SU-DHL-6 (cell line): ENCODE results near the gene HMGB1.

Experiments used
- H2AFZ ChIP-seq: fragments of 200-600 bp; sonication (generic); 2 replicates; pipeline ENCODE4 v1.6.1; 2014; ENCODE audit warnings: low read depth, mild to moderate bottlenecking, moderate library complexity, mixed read lengths, antibody characterized with exemption, low read length; ENCODE audit not compliant: severe bottlenecking
- H3F3A ChIP-seq: fragments of 200-600 bp; shearing (Covaris generic); 2 replicates; pipeline ENCODE4 v1.6.0; 2016; ENCODE audit warnings: antibody characterized with exemption, mild to moderate bottlenecking; ENCODE audit not compliant: insufficient read depth
- H3K27ac ChIP-seq: fragments of 200-600 bp; sonication (generic); 2 replicates; pipeline ENCODE4 v1.5.1; 2016; ENCODE audit warnings: low read depth, mild to moderate bottlenecking, low read length, moderate library complexity, mixed read lengths
- H3K27me3 ChIP-seq: fragments of 200-600 bp; sonication (generic), shearing (Covaris generic); 2 replicates; pipeline ENCODE4 v1.6.0; 2014; ENCODE audit warnings: mild to moderate bottlenecking, low read length
- H3K36me3 ChIP-seq: fragments of 200-600 bp; sonication (generic); 2 replicates; pipeline ENCODE4 v1.6.1; 2014; ENCODE audit warnings: mild to moderate bottlenecking, low read length, mixed read lengths
- H3K4me2 ChIP-seq: fragments of 300-600, 200-600 bp; shearing (Covaris generic), sonication (generic); 2 replicates; pipeline ENCODE4 v1.6.0; 2014; ENCODE audit warnings: low read length, low read depth, mild to moderate bottlenecking; ENCODE audit not compliant: poor library complexity, severe bottlenecking
- H3K4me3 ChIP-seq: fragments of 200-600 bp; sonication (generic); 2 replicates; pipeline ENCODE4 v1.5.1; 2014; ENCODE audit warnings: antibody characterized with exemption, low read length, mild to moderate bottlenecking, mixed read lengths; ENCODE audit not compliant: insufficient read depth, poor library complexity, severe bottlenecking
- H3K79me2 ChIP-seq: fragments of 200-600 bp; sonication (generic); 2 replicates; pipeline ENCODE4 v1.6.1; 2014; ENCODE audit warnings: mild to moderate bottlenecking, low read length, moderate library complexity; ENCODE audit not compliant: insufficient read depth
- H3K9ac ChIP-seq: fragments of 200-600 bp; sonication (generic); 2 replicates; pipeline ENCODE4 v1.7.0; 2014; ENCODE audit warnings: mild to moderate bottlenecking, low read length
- H3K9me2 ChIP-seq: fragments of 200-600 bp; sonication (generic); replicated peaks from 2 replicates; pipeline ENCODE4 v1.6.1; 2014; ENCODE audit warnings: low read length; ENCODE audit not compliant: insufficient read depth
- H3K9me3 ChIP-seq: fragments of 200-600 bp; sonication (generic); 2 replicates; pipeline ENCODE4 v1.6.1; 2014; ENCODE audit warnings: low read length, mixed read lengths; ENCODE audit not compliant: insufficient read depth
- H4K20me1 ChIP-seq: fragments of 200-600 bp; sonication (generic); 2 replicates; pipeline ENCODE4 v1.6.1; 2014; ENCODE audit warnings: low read depth, mild to moderate bottlenecking, antibody characterized with exemption, low read length, moderate library complexity, mixed read lengths
- CTCF ChIP-seq: fragments of 200-600 bp; sonication (generic); IDR thresholded peaks from one replicate; pipeline ENCODE4 v1.5.1; 2017; ENCODE audit warnings: antibody characterized with exemption, mild to moderate bottlenecking, low read length, moderate library complexity; ENCODE audit not compliant: insufficient read depth, poor library complexity, severe bottlenecking
- EZH2phosphoT487 ChIP-seq: fragments of 200-600 bp; sonication (generic), shearing (Covaris generic); conservative IDR thresholded peaks from 2 replicates; pipeline ENCODE4 v1.6.1; 2018; ENCODE audit warnings: mild to moderate bottlenecking, antibody characterized with exemption, low read length, moderate library complexity, mixed read lengths

Gene HMGB1

GRCh38 chr13:30418717-30419459 is 46.8 kb downstream of the HMGB1 start:
- no peaks in the 10 kb centered on the region for H4K20me1 ChIP-seq
- no peak overlapping the region for H2AFZ ChIP-seq
- H3K9me2 ChIP-seq: no peaks in the 10 kb centered on the region
- peak overlapping the region; percentile 100 for H3K27ac ChIP-seq
- no peaks in the 10 kb centered on the region for H3K9me3 ChIP-seq
- H3K79me2 ChIP-seq: peaks cover 10% of the 10 kb centered on the region
- no peak for TF ChIP-seq EZH2phosphoT487
- TF ChIP-seq CTCF: no peak
- H3K36me3 ChIP-seq: no peaks in the 10 kb centered on the region
- peak overlapping the region; percentile 70 for H3K9ac ChIP-seq
- H3F3A ChIP-seq: peaks cover 61% of the 10 kb centered on the region
- peak overlapping the region; percentile 4 for H3K4me3 ChIP-seq
- H3K4me2 ChIP-seq: peak overlapping the region; percentile 85
- H3K27me3 ChIP-seq: no peaks in the 10 kb centered on the region

GRCh38 chr13:30418075-30418716 is 47.5 kb downstream of the HMGB1 start:
- no peaks in the 10 kb centered on the region for H3K9me2 ChIP-seq
- no peaks in the 10 kb centered on the region for H3K36me3 ChIP-seq
- peak overlapping the region; percentile 9 for H3K4me3 ChIP-seq
- H4K20me1 ChIP-seq: no peaks in the 10 kb centered on the region
- H3K9me3 ChIP-seq: no peaks in the 10 kb centered on the region
- peak overlapping the region; percentile 1 for H2AFZ ChIP-seq
- peak overlapping the region; percentile 100 for H3K27ac ChIP-seq
- H3F3A ChIP-seq: peaks cover 66% of the 10 kb centered on the region
- TF ChIP-seq EZH2phosphoT487: no peak
- TF ChIP-seq CTCF: no peak
- H3K9ac ChIP-seq: peak overlapping the region; percentile 70
- no peaks in the 10 kb centered on the region for H3K27me3 ChIP-seq
- peak overlapping the region; percentile 85 for H3K4me2 ChIP-seq
- H3K79me2 ChIP-seq: peaks cover 8% of the 10 kb centered on the region

GRCh38 chr13:30416471-30416870 is 49.3 kb downstream of the HMGB1 start:
- Histone ChIP-seq H4K20me1 (no peaks in the 10 kb centered on the region), H3K36me3 (no peaks in the 10 kb centered on the region), H3K27me3 (no peaks in the 10 kb centered on the region), H3K79me2 (no peaks in the 10 kb centered on the region), H3K9me2 (no peaks in the 10 kb centered on the region), H3K27ac (peak overlapping the region; percentile 100), H3K4me2 (peak overlapping the region; percentile 85), H3K9ac (peak overlapping the region; percentile 52), H3F3A (peaks cover 71% of the 10 kb centered on the region), H3K9me3 (no peaks in the 10 kb centered on the region), H3K4me3 (peak overlapping the region; percentile 29), H2AFZ (no peak overlapping the region)
- TF ChIP-seq EZH2phosphoT487: no peak
- no peak for TF ChIP-seq CTCF
